HL-60 (cell line): ENCODE measurements around the gene SLK.

Experiments
- GABPA ChIP-seq: IDR thresholded peaks from 2 replicates; pipeline ENCODE4 v1.6.1; 2012; ENCODE audit warnings: low read depth
- POLR2AphosphoS5 ChIP-seq: IDR thresholded peaks from 2 replicates; pipeline ENCODE4 v1.6.1; 2012; ENCODE audit warnings: low read depth
- SPI1 ChIP-seq: IDR thresholded peaks from 2 replicates; pipeline ENCODE4 v1.6.1; 2012; ENCODE audit warnings: low read depth, mild to moderate bottlenecking, borderline replicate concordance
- TF ChIP-seq, protein P1 (sequence below): IDR thresholded peaks from one replicate; pipeline ENCODE4 v1.5.1; 2011; ENCODE audit warnings: low read length, control low read depth, inconsistent platforms; ENCODE audit not compliant: insufficient read depth
- TF ChIP-seq, protein P2 (sequence below): IDR thresholded peaks from 2 replicates; pipeline ENCODE4 v1.6.1; 2012; ENCODE audit warnings: low read depth; ENCODE audit not compliant: insufficient replicate concordance

DNA sequence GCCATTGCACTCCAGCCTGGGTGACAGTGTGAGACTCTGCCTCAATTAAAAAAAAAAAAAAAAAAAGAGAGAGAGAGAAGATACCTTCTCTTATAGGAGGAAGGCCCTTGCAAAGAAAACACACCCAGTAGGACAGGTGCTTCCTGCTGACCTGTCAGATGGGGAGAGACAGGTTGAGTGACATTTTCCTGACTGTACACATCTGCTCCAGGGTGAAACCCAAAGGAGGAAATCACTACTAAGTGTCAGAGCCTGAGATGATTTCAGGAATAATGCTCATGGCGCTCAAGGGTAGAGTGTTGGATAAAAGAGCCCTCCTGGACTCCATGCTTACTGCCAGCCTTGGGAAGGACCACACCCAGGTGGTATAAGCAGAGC lies 47.3 kb upstream of the SLK start:
- TF ChIP-seq, protein P1, sequence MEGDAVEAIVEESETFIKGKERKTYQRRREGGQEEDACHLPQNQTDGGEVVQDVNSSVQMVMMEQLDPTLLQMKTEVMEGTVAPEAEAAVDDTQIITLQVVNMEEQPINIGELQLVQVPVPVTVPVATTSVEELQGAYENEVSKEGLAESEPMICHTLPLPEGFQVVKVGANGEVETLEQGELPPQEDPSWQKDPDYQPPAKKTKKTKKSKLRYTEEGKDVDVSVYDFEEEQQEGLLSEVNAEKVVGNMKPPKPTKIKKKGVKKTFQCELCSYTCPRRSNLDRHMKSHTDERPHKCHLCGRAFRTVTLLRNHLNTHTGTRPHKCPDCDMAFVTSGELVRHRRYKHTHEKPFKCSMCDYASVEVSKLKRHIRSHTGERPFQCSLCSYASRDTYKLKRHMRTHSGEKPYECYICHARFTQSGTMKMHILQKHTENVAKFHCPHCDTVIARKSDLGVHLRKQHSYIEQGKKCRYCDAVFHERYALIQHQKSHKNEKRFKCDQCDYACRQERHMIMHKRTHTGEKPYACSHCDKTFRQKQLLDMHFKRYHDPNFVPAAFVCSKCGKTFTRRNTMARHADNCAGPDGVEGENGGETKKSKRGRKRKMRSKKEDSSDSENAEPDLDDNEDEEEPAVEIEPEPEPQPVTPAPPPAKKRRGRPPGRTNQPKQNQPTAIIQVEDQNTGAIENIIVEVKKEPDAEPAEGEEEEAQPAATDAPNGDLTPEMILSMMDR = no peak
- TF ChIP-seq, protein P2, sequence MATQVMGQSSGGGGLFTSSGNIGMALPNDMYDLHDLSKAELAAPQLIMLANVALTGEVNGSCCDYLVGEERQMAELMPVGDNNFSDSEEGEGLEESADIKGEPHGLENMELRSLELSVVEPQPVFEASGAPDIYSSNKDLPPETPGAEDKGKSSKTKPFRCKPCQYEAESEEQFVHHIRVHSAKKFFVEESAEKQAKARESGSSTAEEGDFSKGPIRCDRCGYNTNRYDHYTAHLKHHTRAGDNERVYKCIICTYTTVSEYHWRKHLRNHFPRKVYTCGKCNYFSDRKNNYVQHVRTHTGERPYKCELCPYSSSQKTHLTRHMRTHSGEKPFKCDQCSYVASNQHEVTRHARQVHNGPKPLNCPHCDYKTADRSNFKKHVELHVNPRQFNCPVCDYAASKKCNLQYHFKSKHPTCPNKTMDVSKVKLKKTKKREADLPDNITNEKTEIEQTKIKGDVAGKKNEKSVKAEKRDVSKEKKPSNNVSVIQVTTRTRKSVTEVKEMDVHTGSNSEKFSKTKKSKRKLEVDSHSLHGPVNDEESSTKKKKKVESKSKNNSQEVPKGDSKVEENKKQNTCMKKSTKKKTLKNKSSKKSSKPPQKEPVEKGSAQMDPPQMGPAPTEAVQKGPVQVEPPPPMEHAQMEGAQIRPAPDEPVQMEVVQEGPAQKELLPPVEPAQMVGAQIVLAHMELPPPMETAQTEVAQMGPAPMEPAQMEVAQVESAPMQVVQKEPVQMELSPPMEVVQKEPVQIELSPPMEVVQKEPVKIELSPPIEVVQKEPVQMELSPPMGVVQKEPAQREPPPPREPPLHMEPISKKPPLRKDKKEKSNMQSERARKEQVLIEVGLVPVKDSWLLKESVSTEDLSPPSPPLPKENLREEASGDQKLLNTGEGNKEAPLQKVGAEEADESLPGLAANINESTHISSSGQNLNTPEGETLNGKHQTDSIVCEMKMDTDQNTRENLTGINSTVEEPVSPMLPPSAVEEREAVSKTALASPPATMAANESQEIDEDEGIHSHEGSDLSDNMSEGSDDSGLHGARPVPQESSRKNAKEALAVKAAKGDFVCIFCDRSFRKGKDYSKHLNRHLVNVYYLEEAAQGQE = no peak
- TF ChIP-seq POLR2AphosphoS5 (no peak), SPI1 (no peak), GABPA (no peak)
